ENCODE results near the gene EMP2.

The EMP2 gene

GRCh38 chr16:10579965-10580882 lies at the start of gene EMP2:
Gene EMP2, minus strand, starts transcription at chr16:10580598. Its CDS starts 32,981 bp downstream, at chr16:10547617.
- no peaks in the 10 kb centered on the region for H3K27me3 ChIP-seq (ENCODE audit: insufficient read depth, poor library complexity, severe bottlenecking)
- peak; percentile 76 for DNase-seq (ENCODE audit: low spot score)
- peak within 1 kb of the TSS; percentile 69 for H3K4me3 ChIP-seq (ENCODE audit: severe bottlenecking)
- peaks cover 31% of the 10 kb centered on the region for H3K4me1 ChIP-seq (ENCODE audit: insufficient read depth, poor library complexity, severe bottlenecking)
- H3K36me3 ChIP-seq (ENCODE audit: low read depth), result no peaks in the 10 kb centered on the region; the same call in 1 of the 2 replicates
- peak; percentile 76 for TF ChIP-seq CTCF (IDR thresholded peaks at IDR 0.05; ENCODE audit: poor library complexity, severe bottlenecking)
- no peaks in the 10 kb centered on the region for H3K9me3 ChIP-seq (ENCODE audit: severe bottlenecking)
- H3K27ac ChIP-seq (ENCODE audit: poor library complexity, severe bottlenecking), result peak within 1 kb of the TSS; percentile 46
- peak; percentile 77 for ATAC-seq (ENCODE audit: low read depth)

GRCh38 chr16:10629592-10629963 lies 49.2 kb upstream of the EMP2 start:
- no peak for DNase-seq (ENCODE audit: low spot score)
- ATAC-seq (ENCODE audit: low read depth), result 0 out of 3 replicates have a peak, but pooled peaks have one; percentile 23
- no peak for TF ChIP-seq CTCF (IDR thresholded peaks at IDR 0.05; ENCODE audit: poor library complexity, severe bottlenecking)

GRCh38 chr16:10625595-10626357 lies 45.4 kb upstream of the EMP2 start:
- Histone ChIP-seq H3K27ac (ENCODE audit: poor library complexity, severe bottlenecking) (no peak overlapping the region), H3K27me3 (ENCODE audit: insufficient read depth, poor library complexity, severe bottlenecking) (no peaks in the 10 kb centered on the region), H3K9me3 (ENCODE audit: severe bottlenecking) (no peaks in the 10 kb centered on the region), H3K36me3 (ENCODE audit: low read depth) (no peaks in the 10 kb centered on the region), H3K4me1 (ENCODE audit: insufficient read depth, poor library complexity, severe bottlenecking) (no peaks in the 10 kb centered on the region), H3K4me3 (ENCODE audit: severe bottlenecking) (no peak overlapping the region)
- ATAC-seq (ENCODE audit: low read depth) (peak; percentile 64; the same call in 1 of the 3 replicates), DNase-seq (ENCODE audit: low spot score) (no peak)
- TF ChIP-seq CTCF (IDR thresholded peaks at IDR 0.05; ENCODE audit: poor library complexity, severe bottlenecking), result no peak

More at GRCh38 chr16:10629592-10629963, 49.2 kb upstream of the EMP2 start:
- H3K27me3 ChIP-seq (ENCODE audit: insufficient read depth, poor library complexity, severe bottlenecking), result no peaks in the 10 kb centered on the region
- H3K36me3 ChIP-seq (ENCODE audit: low read depth), result no peaks in the 10 kb centered on the region
- no peak overlapping the region for H3K4me3 ChIP-seq (ENCODE audit: severe bottlenecking)
- H3K4me1 ChIP-seq (ENCODE audit: insufficient read depth, poor library complexity, severe bottlenecking), result no peaks in the 10 kb centered on the region
- H3K27ac ChIP-seq (ENCODE audit: poor library complexity, severe bottlenecking), result no peak overlapping the region
- H3K9me3 ChIP-seq (ENCODE audit: severe bottlenecking), result no peaks in the 10 kb centered on the region

- no peaks in the 10 kb centered on the region for H3K9me3 ChIP-seq (ENCODE audit: severe bottlenecking)
- no peak overlapping the region for H3K4me3 ChIP-seq (ENCODE audit: severe bottlenecking)
- TF ChIP-seq CTCF (IDR thresholded peaks at IDR 0.05; ENCODE audit: poor library complexity, severe bottlenecking), result no peak
- DNase-seq (ENCODE audit: low spot score) (no peak), ATAC-seq (ENCODE audit: low read depth) (no peak)
- no peaks in the 10 kb centered on the region for H3K27me3 ChIP-seq (ENCODE audit: insufficient read depth, poor library complexity, severe bottlenecking)
- H3K4me1 ChIP-seq (ENCODE audit: insufficient read depth, poor library complexity, severe bottlenecking), result no peaks in the 10 kb centered on the region
- no peaks in the 10 kb centered on the region for H3K36me3 ChIP-seq (ENCODE audit: low read depth)
- no peak overlapping the region for H3K27ac ChIP-seq (ENCODE audit: poor library complexity, severe bottlenecking)
Measured at GRCh38 chr16:10624527-10624926, 44.1 kb upstream of the EMP2 start.
